Measurements from ENCODE around the gene MMP25.

GRCh38 chr16:3020604-3021448 is 25.5 kb upstream of the MMP25 start:
- TF ChIP-seq CTCF (conservative IDR thresholded peaks at IDR 0.05 in 1 of 2, IDR thresholded peaks at IDR 0.05 in 1 of 2; ENCODE audit: extremely low read depth in 1 of 2, insufficient read depth in 1 of 2, low read depth in 1 of 2, low read length in 2 of 2) (no peak), EZH2 (IDR thresholded peaks at IDR 0.05; ENCODE audit: borderline replicate concordance, low read length) (no peak)
